Measurements from ENCODE around the gene CCDC9B. TPM values are rescaled to one million over a fixed set of nuclear protein-coding genes. Genes with fewer than 3 reads are reported as not detected.

Gene CCDC9B
- total RNA-seq, 4 donors from 2014 or later: 0.65 to 5.3 (median 3.0) TPM

DNA sequence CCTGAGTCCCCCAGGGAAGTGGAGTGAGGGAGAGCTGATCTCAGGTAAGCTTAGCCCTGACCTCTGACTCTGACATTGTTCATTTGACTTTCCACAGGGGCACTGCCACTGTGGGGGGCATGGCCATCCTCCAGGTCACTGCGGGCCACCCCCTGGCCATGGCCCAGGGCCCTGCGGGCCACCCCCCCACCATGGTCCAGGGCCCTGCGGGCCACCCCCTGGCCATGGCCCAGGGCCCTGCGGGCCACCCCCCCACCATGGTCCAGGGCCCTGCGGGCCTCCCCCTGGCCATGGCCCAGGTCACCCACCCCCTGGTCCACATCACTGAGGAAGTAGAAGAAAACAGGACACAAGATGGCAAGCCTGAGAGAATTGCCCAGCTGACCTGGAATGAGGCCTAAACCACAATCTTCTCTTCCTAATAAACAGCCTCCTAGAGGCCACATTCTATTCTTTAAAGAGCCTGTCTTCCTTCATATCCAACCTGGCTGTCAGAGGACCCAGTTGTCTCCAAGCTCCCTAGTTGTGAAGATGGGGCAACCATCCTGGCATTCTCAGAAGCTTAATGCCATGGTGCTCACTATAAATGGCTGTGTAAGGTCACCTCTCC is 15.3 kb upstream of the CCDC9B start:
- TF ChIP-seq, protein P1, sequence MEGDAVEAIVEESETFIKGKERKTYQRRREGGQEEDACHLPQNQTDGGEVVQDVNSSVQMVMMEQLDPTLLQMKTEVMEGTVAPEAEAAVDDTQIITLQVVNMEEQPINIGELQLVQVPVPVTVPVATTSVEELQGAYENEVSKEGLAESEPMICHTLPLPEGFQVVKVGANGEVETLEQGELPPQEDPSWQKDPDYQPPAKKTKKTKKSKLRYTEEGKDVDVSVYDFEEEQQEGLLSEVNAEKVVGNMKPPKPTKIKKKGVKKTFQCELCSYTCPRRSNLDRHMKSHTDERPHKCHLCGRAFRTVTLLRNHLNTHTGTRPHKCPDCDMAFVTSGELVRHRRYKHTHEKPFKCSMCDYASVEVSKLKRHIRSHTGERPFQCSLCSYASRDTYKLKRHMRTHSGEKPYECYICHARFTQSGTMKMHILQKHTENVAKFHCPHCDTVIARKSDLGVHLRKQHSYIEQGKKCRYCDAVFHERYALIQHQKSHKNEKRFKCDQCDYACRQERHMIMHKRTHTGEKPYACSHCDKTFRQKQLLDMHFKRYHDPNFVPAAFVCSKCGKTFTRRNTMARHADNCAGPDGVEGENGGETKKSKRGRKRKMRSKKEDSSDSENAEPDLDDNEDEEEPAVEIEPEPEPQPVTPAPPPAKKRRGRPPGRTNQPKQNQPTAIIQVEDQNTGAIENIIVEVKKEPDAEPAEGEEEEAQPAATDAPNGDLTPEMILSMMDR (IDR thresholded peaks at IDR 0.05; ENCODE audit: low read depth): no peak

- TF ChIP-seq, protein P1 (IDR thresholded peaks at IDR 0.05; ENCODE audit: low read depth): no peak
These were observed 13.9 kb upstream of the CCDC9B start for GRCh38 chr15:40354408-40355171.

DNA sequence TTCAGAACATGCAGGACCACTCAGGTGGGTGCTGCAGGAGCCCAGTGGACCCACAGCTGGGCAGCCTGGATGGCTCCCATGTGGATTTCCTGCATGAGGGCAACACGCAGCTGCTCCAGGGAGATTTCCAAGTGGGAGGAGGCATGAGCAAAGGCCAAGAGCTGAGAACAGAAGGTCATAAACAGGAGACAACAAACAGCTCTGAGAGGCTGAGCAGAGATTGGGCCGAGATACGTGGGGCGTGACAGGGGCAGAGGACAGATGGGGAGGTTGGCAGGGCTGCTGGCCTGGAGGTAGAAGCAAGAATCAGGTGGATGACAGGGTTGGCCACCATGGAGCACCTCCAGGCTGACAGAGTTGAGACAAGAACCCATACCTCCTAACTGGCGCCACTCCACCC is 13.0 kb upstream of the CCDC9B start:
- TF ChIP-seq, protein P1 (IDR thresholded peaks at IDR 0.05; ENCODE audit: low read depth): no peak

GRCh38 chr15:40352281-40352901 is 11.7 kb upstream of the CCDC9B start:
- TF ChIP-seq, protein P1 (IDR thresholded peaks at IDR 0.05; ENCODE audit: low read depth): no peak

- TF ChIP-seq, protein P1 (IDR thresholded peaks at IDR 0.05; ENCODE audit: low read depth): no peak
These were observed 8.4 kb upstream of the CCDC9B start for GRCh38 chr15:40349163-40349562.

GRCh38 chr15:40348474-40348870 is 7.7 kb upstream of the CCDC9B start:
- TF ChIP-seq, protein P1 (IDR thresholded peaks at IDR 0.05; ENCODE audit: low read depth): no peak

Data from subcutaneous adipose tissue (tissue), 4 donors.